Mucosa of stomach (tissue), 1 donor: ENCODE measurements around the gene ILRUN.
"Not testable (repeated sequence)": the region's sequence is repeated elsewhere in the genome, so short reads cannot be mapped to it uniquely, and the experiment has no call there.

ENCODE experiments used
- H3K27me3 ChIP-seq: one replicate; pipeline ENCODE4 v1.7.0; 2013; ENCODE audit warnings: mild to moderate bottlenecking, low read length; ENCODE audit not compliant: control insufficient read depth, insufficient read depth
- H3K36me3 ChIP-seq: one replicate; pipeline ENCODE4 v1.7.0; 2013; ENCODE audit warnings: low read length; ENCODE audit not compliant: control insufficient read depth, insufficient read depth
- H3K4me1 ChIP-seq: one replicate; pipeline ENCODE4 v1.7.0; 2013; ENCODE audit warnings: mild to moderate bottlenecking, low read length; ENCODE audit not compliant: control insufficient read depth, insufficient read depth
- H3K4me3 ChIP-seq: one replicate; pipeline ENCODE4 v1.7.0; 2013; ENCODE audit warnings: low read length
- H3K9ac ChIP-seq: one replicate; pipeline ENCODE4 v1.7.0; 2013; ENCODE audit warnings: mild to moderate bottlenecking, low read length, moderate library complexity
- H3K9me3 ChIP-seq: one replicate; pipeline ENCODE4 v1.7.0; 2013; ENCODE audit warnings: mild to moderate bottlenecking, low read length, moderate library complexity; ENCODE audit not compliant: control insufficient read depth
- donor health status: Pancreatic carcinoma.

Gene ILRUN

GRCh38 chr6:34696739-34697543, at the start of gene ILRUN:
TSS of gene ILRUN (minus strand) at chr6:34696767. CDS start at chr6:34696603, 164 bp downstream.
- H3K36me3 ChIP-seq: no peaks in the 10 kb centered on the region
- H3K4me3 ChIP-seq: peak within 1 kb of the TSS; percentile 91
- no peaks in the 10 kb centered on the region for H3K9me3 ChIP-seq
- H3K9ac ChIP-seq: peak within 1 kb of the TSS; percentile 93
- H3K27me3 ChIP-seq: no peaks in the 10 kb centered on the region
- H3K4me1 ChIP-seq: peaks cover 6% of the 10 kb centered on the region

- peak overlapping the region; percentile 40 for H3K9ac ChIP-seq
- peaks cover 41% of the 10 kb centered on the region for H3K4me1 ChIP-seq
- no peaks in the 10 kb centered on the region for H3K9me3 ChIP-seq
- no peaks in the 10 kb centered on the region for H3K36me3 ChIP-seq
- no peaks in the 10 kb centered on the region for H3K27me3 ChIP-seq
- H3K4me3 ChIP-seq: no peak overlapping the region
Observed at GRCh38 chr6:34745277-34746103, 48.9 kb upstream of the ILRUN start.

GRCh38 chr6:34744294-34744647, 47.7 kb upstream of the ILRUN start:
- H3K4me1 ChIP-seq: peaks cover 43% of the 10 kb centered on the region
- not testable (repeated sequence) for H3K9me3 ChIP-seq, H3K9ac ChIP-seq, H3K27me3 ChIP-seq, H3K36me3 ChIP-seq, H3K4me3 ChIP-seq

- no peaks in the 10 kb centered on the region for H3K9me3 ChIP-seq
- no peaks in the 10 kb centered on the region for H3K27me3 ChIP-seq
- no peaks in the 10 kb centered on the region for H3K36me3 ChIP-seq
- H3K9ac ChIP-seq: no peak overlapping the region
- H3K4me3 ChIP-seq: no peak overlapping the region
- H3K4me1 ChIP-seq: peaks cover 43% of the 10 kb centered on the region
Observed at GRCh38 chr6:34743625-34744293, 47.2 kb upstream of the ILRUN start.

DNA sequence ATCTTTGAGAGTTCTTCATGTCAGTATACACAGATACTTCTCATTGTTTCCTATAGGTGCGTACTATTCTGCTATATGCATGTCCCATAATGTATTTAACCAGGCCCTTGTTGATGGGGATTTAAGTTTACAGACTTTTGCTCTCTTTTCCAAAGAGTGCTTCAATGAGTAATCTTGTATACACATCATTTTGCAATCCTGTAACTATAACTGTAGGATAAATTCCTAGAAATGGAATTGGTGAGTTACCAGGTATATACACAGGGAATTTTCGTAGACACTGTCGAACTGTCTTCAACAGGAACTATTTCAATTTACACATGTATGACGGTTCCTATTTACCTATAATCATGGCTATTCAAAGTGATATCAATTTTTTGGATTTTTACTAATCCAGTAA, 45.5 kb upstream of the ILRUN start:
- peaks cover 31% of the 10 kb centered on the region for H3K4me1 ChIP-seq
- H3K27me3 ChIP-seq: no peaks in the 10 kb centered on the region
- no peak overlapping the region for H3K4me3 ChIP-seq
- no peaks in the 10 kb centered on the region for H3K36me3 ChIP-seq
- no peak overlapping the region for H3K9ac ChIP-seq
- no peaks in the 10 kb centered on the region for H3K9me3 ChIP-seq

DNA sequence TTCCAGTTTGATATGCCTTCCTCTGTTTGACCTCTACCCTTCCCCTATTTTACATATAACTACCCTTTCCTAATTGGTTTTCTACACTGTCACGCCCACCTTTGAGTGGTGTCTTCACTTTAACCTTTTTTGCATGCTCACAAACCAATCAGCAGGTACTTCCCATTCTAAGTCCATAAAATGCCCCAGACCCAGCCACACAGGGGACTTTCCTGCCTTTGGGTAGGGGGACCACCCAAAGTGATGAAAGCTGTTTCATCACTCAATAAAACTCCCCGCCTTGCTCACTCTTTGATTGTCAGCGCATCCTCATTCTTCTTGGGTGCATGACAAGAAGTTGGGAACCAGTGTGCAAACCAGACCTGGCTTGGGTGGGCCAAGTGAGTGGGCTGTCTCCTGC, 40.3 kb upstream of the ILRUN start:
- Histone ChIP-seq H3K4me1 (peaks cover 5% of the 10 kb centered on the region), H3K36me3 (no peaks in the 10 kb centered on the region), H3K4me3 (no peak overlapping the region), H3K9ac (no peak overlapping the region), H3K9me3 (no peaks in the 10 kb centered on the region), H3K27me3 (no peaks in the 10 kb centered on the region)

DNA sequence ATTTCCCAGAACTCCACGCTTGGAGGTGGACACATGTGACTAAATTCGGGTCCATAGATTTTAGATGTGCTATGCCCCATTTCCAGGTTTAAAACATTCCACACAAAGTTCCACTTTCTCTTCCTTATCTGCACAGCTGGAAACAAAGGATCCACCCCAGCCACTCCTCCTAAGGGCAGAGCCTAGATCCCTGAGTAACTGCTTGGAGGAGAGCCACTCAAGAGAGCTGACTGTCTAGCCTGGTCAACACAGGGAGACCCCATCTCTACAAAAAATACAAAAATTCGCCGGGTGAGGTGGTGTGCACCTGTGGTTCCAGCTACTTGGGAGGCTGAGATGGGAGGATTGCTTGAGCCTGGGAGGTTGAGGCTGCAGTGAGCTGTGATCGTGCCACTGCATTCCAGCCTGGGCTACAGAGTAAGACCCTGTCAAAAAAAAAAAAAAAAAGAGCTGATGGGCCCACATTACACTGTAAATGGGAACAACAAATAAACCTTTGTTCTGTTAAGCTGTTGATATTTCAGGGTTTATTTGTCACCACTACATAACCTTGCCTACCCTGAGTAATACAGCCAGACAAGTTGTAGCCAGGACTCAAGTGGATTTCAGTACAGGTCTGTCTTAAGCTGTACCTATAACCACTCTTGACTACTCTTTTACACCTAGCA, 35.0 kb upstream of the ILRUN start:
- Histone ChIP-seq H3K36me3 (no peaks in the 10 kb centered on the region), H3K4me3 (no peak overlapping the region), H3K9ac (no peak overlapping the region), H3K9me3 (no peaks in the 10 kb centered on the region), H3K27me3 (no peaks in the 10 kb centered on the region), H3K4me1 (peaks cover 8% of the 10 kb centered on the region)

DNA sequence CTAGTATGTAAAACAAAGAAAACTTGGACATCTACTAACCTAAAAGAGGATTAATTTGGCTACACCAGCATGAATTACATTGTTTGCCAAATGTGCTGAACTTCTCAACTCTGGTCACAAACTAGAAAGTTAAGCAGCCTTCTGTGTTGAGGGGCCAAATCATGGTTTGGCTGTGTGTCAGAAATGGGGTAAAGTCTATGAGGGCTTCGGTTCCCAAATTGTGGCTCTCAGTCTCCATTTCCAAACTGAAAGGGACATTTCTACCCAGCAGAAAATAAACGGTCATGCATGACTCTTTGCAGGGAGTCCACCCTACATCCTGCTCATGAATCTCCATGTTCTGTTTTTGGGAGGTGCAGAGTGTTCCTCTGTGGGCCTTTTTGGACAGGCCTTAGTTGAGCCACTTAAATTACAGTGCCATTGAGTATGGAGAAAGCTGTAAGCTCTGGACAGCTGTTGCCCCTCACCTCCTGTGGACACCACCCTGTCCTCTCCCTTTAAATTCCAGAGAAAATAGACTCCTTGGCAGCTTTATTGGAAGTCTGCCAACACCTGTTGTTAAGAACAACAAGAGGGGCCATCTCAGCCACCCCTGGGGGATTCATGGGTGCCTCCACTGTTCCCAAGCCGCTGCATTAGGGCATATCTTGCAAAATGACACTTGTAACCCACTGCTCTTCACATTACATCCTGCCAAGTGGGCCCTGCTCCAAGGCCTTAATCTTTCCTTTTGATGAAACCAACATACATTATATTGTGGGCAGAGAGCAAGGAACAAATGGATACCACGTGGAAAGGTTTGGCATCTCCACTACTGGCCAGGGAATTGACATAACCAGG, 33.3 kb upstream of the ILRUN start:
- Histone ChIP-seq H3K36me3 (no peaks in the 10 kb centered on the region), H3K9me3 (no peaks in the 10 kb centered on the region), H3K4me3 (no peak overlapping the region), H3K9ac (no peak overlapping the region), H3K27me3 (no peaks in the 10 kb centered on the region), H3K4me1 (peaks cover 8% of the 10 kb centered on the region)

DNA sequence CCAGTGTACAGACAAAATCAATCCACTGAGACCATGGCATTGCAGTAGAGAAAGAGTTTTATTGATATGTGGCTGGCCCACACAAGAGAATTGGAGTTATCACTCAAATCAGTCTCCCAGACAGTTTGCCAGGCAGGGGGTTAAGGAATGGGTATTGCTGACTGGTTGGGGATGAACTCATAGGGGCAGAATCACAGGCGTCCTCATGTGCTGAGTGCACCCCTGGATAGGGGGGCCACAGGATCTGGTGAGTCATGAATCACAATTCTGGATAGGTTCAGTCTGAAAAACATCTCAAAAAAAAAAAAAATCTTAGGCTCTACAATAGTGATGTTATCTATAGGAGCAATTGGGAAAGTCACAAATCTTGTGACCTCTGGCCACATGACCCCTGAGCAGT, 29.5 kb upstream of the ILRUN start:
- H3K27me3 ChIP-seq: no peaks in the 10 kb centered on the region
- H3K4me1 ChIP-seq: no peaks in the 10 kb centered on the region
- H3K9me3 ChIP-seq: no peaks in the 10 kb centered on the region
- no peaks in the 10 kb centered on the region for H3K36me3 ChIP-seq
- no peak overlapping the region for H3K4me3 ChIP-seq
- H3K9ac ChIP-seq: no peak overlapping the region

DNA sequence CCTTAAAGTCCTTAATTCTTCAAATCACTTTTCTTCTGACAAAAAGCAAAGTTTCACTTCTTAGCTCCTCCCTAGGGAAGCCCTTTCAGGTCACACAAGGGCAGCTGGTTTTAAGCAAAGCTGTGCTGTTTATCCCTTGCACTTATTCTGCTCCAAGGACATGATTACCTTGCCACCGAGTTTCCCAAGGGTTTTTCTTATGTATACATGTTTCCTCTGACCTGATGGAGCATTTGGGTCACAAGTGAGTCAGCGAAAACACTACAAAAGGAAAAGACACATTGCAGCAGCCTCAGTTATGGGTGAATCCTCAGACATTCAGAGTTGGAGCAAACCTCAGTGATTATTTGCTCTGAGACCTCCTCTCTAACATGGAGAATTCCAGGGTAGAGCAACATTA, 26.6 kb upstream of the ILRUN start:
- Histone ChIP-seq H3K36me3 (no peaks in the 10 kb centered on the region), H3K4me3 (no peak overlapping the region), H3K9ac (no peak overlapping the region), H3K4me1 (no peaks in the 10 kb centered on the region), H3K9me3 (no peaks in the 10 kb centered on the region), H3K27me3 (no peaks in the 10 kb centered on the region)

DNA sequence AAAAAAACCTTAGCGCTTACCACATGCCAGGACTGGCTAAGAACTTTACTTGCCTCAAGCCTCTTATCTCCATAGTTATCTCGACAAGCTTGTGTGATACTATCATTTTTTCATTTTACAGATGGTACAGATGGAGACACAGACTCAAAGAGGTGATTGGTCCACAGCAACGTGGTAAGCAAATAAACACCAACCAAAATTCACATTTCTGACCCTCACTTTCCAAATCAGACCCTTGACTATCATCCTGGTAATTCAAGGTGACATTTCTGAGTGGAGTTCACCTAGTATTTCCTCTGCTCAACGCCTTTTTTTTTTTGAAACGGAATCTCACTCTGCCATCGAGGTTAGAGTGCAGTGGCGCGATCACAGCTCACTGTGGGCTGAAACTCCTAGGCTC, 25.9 kb upstream of the ILRUN start:
- Histone ChIP-seq H3K36me3 (no peaks in the 10 kb centered on the region), H3K9ac (no peak overlapping the region), H3K27me3 (no peaks in the 10 kb centered on the region), H3K4me1 (no peaks in the 10 kb centered on the region), H3K4me3 (no peak overlapping the region), H3K9me3 (no peaks in the 10 kb centered on the region)
